ENCODE measurements around the gene TMEM119. TPM values are rescaled to one million over a fixed set of nuclear protein-coding genes. Genes with fewer than 3 reads are reported as not detected.

The TMEM119 gene
- total RNA-seq, 1 experiment from 2014 or later = not detected

GRCh38 chr12:108610856-108611605, 13.1 kb upstream of the TMEM119 start:
- POLR2A ChIA-PET (ENCODE audit: low non-redundant PET) = no interaction called here
- CTCF ChIA-PET = no interaction called here
- Histone ChIP-seq H3K27me3 (replicated peaks; ENCODE audit: insufficient read depth, low read depth, low read length, poor library complexity) (no peaks in the 10 kb centered on the region), H3K36me3 (ENCODE audit: insufficient read depth, low read length, poor library complexity, severe bottlenecking) (no peaks in the 10 kb centered on the region), H3K4me1 (ENCODE audit: insufficient read depth, low read length, poor library complexity, severe bottlenecking) (peaks cover 7% of the 10 kb centered on the region), H3K9me3 (ENCODE audit: low read depth, low read length, poor library complexity, severe bottlenecking) (no peaks in the 10 kb centered on the region), H3K27ac (ENCODE audit: low read depth, low read length, poor library complexity, severe bottlenecking) (no peak overlapping the region), H3K4me3 (ENCODE audit: low read depth, low read length, poor library complexity, severe bottlenecking) (no peak overlapping the region)
- no peak for DNase-seq (ENCODE audit: low spot score)
- no TSS peak for BruUV-seq (replicated peaks)
- intact Hi-C loops (cut with micrococcal nuclease; ENCODE audit: unreplicated experiment) = no loop called here
- TF ChIP-seq EZH2 (IDR thresholded peaks at IDR 0.05; ENCODE audit: borderline replicate concordance, low read depth, low read length, poor library complexity, severe bottlenecking) = no peak
- TF ChIP-seq CTCF (conservative IDR thresholded peaks at IDR 0.05; ENCODE audit: low read depth, low read length) = no peak

- intact Hi-C loops (cut with micrococcal nuclease; ENCODE audit: unreplicated experiment) = no loop called here
- no peak for TF ChIP-seq EZH2 (IDR thresholded peaks at IDR 0.05; ENCODE audit: borderline replicate concordance, low read depth, low read length, poor library complexity, severe bottlenecking)
- TF ChIP-seq CTCF (conservative IDR thresholded peaks at IDR 0.05; ENCODE audit: low read depth, low read length) = no peak
- no TSS peak for BruUV-seq (replicated peaks)
- Histone ChIP-seq H3K4me1 (ENCODE audit: insufficient read depth, low read length, poor library complexity, severe bottlenecking) (peaks cover 7% of the 10 kb centered on the region), H3K27me3 (replicated peaks; ENCODE audit: insufficient read depth, low read depth, low read length, poor library complexity) (no peaks in the 10 kb centered on the region), H3K36me3 (ENCODE audit: insufficient read depth, low read length, poor library complexity, severe bottlenecking) (no peaks in the 10 kb centered on the region), H3K9me3 (ENCODE audit: low read depth, low read length, poor library complexity, severe bottlenecking) (no peaks in the 10 kb centered on the region), H3K4me3 (ENCODE audit: low read depth, low read length, poor library complexity, severe bottlenecking) (no peak overlapping the region), H3K27ac (ENCODE audit: low read depth, low read length, poor library complexity, severe bottlenecking) (no peak overlapping the region)
- POLR2A ChIA-PET (ENCODE audit: low non-redundant PET) = no interaction called here
- CTCF ChIA-PET = no interaction called here
- DNase-seq (ENCODE audit: low spot score) = no peak
Observed at GRCh38 chr12:108610336-108610815, 12.5 kb upstream of the TMEM119 start.

- CTCF ChIA-PET = no interaction called here
- BruUV-seq (replicated peaks) = no TSS peak
- POLR2A ChIA-PET (ENCODE audit: low non-redundant PET) = no interaction called here
- Histone ChIP-seq H3K4me1 (ENCODE audit: insufficient read depth, low read length, poor library complexity, severe bottlenecking) (peaks cover 7% of the 10 kb centered on the region), H3K27ac (ENCODE audit: low read depth, low read length, poor library complexity, severe bottlenecking) (no peak overlapping the region), H3K27me3 (replicated peaks; ENCODE audit: insufficient read depth, low read depth, low read length, poor library complexity) (no peaks in the 10 kb centered on the region), H3K9me3 (ENCODE audit: low read depth, low read length, poor library complexity, severe bottlenecking) (no peaks in the 10 kb centered on the region), H3K4me3 (ENCODE audit: low read depth, low read length, poor library complexity, severe bottlenecking) (no peak overlapping the region), H3K36me3 (ENCODE audit: insufficient read depth, low read length, poor library complexity, severe bottlenecking) (no peaks in the 10 kb centered on the region)
- no peak for TF ChIP-seq CTCF (conservative IDR thresholded peaks at IDR 0.05; ENCODE audit: low read depth, low read length)
- TF ChIP-seq EZH2 (IDR thresholded peaks at IDR 0.05; ENCODE audit: borderline replicate concordance, low read depth, low read length, poor library complexity, severe bottlenecking) = no peak
- DNase-seq (ENCODE audit: low spot score) = peak; percentile 44
- intact Hi-C loops (cut with micrococcal nuclease; ENCODE audit: unreplicated experiment) = no loop called here
Observed at GRCh38 chr12:108609537-108610335, 11.9 kb upstream of the TMEM119 start.
